ENCODE results near the gene DLX4.

GRCh38 chr17:49925921-49926320 lies 43.1 kb upstream of the DLX4 start:
- no peak for TF ChIP-seq CTCF (IDR thresholded peaks at IDR 0.05)
- no peak for TF ChIP-seq EZH2 (IDR thresholded peaks at IDR 0.05; ENCODE audit: borderline replicate concordance, insufficient read depth, low read depth, low read length, poor library complexity, severe bottlenecking)
